Panc1 (cell line): ENCODE data around the gene RAB30.

Source experiments
- CTCF ChIP-seq: fragments of 450-650 bp; IDR thresholded peaks from 2 replicates; pipeline ENCODE4 v1.5.1; 2017; ENCODE audit warnings: mild to moderate bottlenecking
- POLR2AphosphoS5 ChIP-seq: IDR thresholded peaks from 2 replicates; pipeline ENCODE4 v1.6.1; 2012; ENCODE audit warnings: mild to moderate bottlenecking, low read depth, low read length, moderate library complexity
- REST ChIP-seq, 2 experiments: IDR thresholded peaks; 2 replicates each; pipeline ENCODE4 v1.6.1; 2011 to 2012; ENCODE audit warnings: low read depth in 2 of 2, control low read depth in 1 of 2, low read length in 1 of 2, mild to moderate bottlenecking in 1 of 2, moderate library complexity in 1 of 2; ENCODE audit not compliant: insufficient read depth in 1 of 2
- SIN3A ChIP-seq: IDR thresholded peaks from 2 replicates; pipeline ENCODE4 v1.6.1; 2012; ENCODE audit warnings: low read depth, mild to moderate bottlenecking, low read length, moderate library complexity, borderline replicate concordance; ENCODE audit not compliant: insufficient read depth
- TCF7L2 ChIP-seq: IDR thresholded peaks from 2 replicates; pipeline ENCODE4 v1.6.1; 2011; ENCODE audit warnings: mild to moderate bottlenecking, low read depth, low read length, inconsistent platforms

- no peak for TF ChIP-seq CTCF
- TF ChIP-seq POLR2AphosphoS5, result no peak
- no peak for TF ChIP-seq REST (IDR thresholded peaks at IDR 0.05; ENCODE audit: insufficient read depth in 1 of 2, low read depth in 2 of 2, low read length in 1 of 2)
- no peak for TF ChIP-seq SIN3A
- no peak for TF ChIP-seq TCF7L2
Observed at GRCh38 chr11:83073884-83074283, 2.2 kb upstream of the RAB30 start.
